HepG2 (cell line): ENCODE data around the gene AARS2. TPM values are rescaled to one million over a fixed set of nuclear protein-coding genes. Genes with fewer than 3 reads are reported as not detected.

Experiments used
- ATAC-seq: fragments of 200-7000 bp; cut with Tn5 transposase; 3 replicates; pipeline ENCODE4 v1.9.1; 2020; ENCODE audit warnings: mild to moderate bottlenecking, moderate library complexity
- BruUV-seq: library from RNA; stranded (reverse); fragments of 400-500 nt; replicated peaks from 2 replicates; lab custom pipeline; 2021; lab: Mats Ljungman, UMichigan
- CTCF ChIA-PET: fragments of 300-600 bp; formaldehyde crosslinking; extraction: SDS; loops from one replicate; lab custom pipeline; 2021; ENCODE audit warnings: low total read pairs, inconsistent platforms, low intra/inter-chr PET ratio; lab: Yijun Ruan, JAX
- POLR2A ChIA-PET: fragments of 350-600 bp; sonication (Branson Sonifier 250); formaldehyde crosslinking; loops from one replicate; lab custom pipeline; 2020; ENCODE audit warnings: antibody characterized with exemption, inconsistent platforms; lab: Yijun Ruan, JAX
- DNase-seq: peaks from one replicate; pipeline ENCODE4 v3.0.0-alpha.2; 2015; ENCODE audit warnings: low spot score
- FAIRE-seq: peaks from 3 replicates; lab custom pipeline; 2011; peaks lifted over from hg19 to GRCh38; lab: Jason Lieb, UNC
- H2AFZ ChIP-seq: one replicate; pipeline ENCODE4 v1.6.1; 2011; ENCODE audit warnings: low read length, inconsistent platforms
- H3K27ac ChIP-seq: fragments of 300-600 bp; 3 replicates; pipeline ENCODE4 v1.8.0; 2011; ENCODE audit warnings: mixed run types, mild to moderate bottlenecking, mixed read lengths, low read length, inconsistent platforms; ENCODE audit not compliant: insufficient read depth; ENCODE audit errors: extremely low read length
- H3K27me3 ChIP-seq, 2 experiments: fragments of 200-600 bp in 1 of 2; 2 replicates in 1 of 2; 3 replicates in 1 of 2; pipeline versions ENCODE4 v1.6.0 to v1.8.0; 2011; ENCODE audit warnings: low read length in 2 of 2, mild to moderate bottlenecking in 2 of 2, moderate library complexity in 2 of 2, inconsistent platforms in 1 of 2; ENCODE audit not compliant: insufficient read depth in 2 of 2, control insufficient read depth in 1 of 2
- H3K36me3 ChIP-seq, 2 experiments: fragments of 200-600 bp in 1 of 2; replicated peaks in 1 of 2; 2 replicates in 1 of 2; 3 replicates in 1 of 2; pipeline versions ENCODE4 v1.5.1 to v1.8.0; 2011; ENCODE audit warnings: low read length in 2 of 2, inconsistent platforms in 1 of 2; ENCODE audit not compliant: insufficient read depth in 2 of 2, control insufficient read depth in 1 of 2
- H3K4me1 ChIP-seq: 2 replicates; pipeline ENCODE4 v1.5.1; 2012; ENCODE audit warnings: low read length, inconsistent platforms; ENCODE audit not compliant: insufficient read depth
- H3K4me2 ChIP-seq: 2 replicates; pipeline ENCODE4 v1.6.0; 2011; ENCODE audit warnings: low read depth, low read length, inconsistent platforms
- H3K4me3 ChIP-seq, 3 experiments: fragments of 200-600 bp in 1 of 3; sonication (generic), shearing (Covaris generic) in 1 of 3; replicated peaks in 1 of 3; 2 replicates each; pipeline ENCODE4 v1.5.1; 2011 to 2016; ENCODE audit warnings: low read length in 3 of 3, inconsistent platforms in 2 of 3, low read depth in 2 of 3, mild to moderate bottlenecking in 2 of 3, control low read depth in 1 of 3, mixed read lengths in 1 of 3; ENCODE audit not compliant: insufficient read depth in 1 of 3
- H3K79me2 ChIP-seq: one replicate; pipeline ENCODE4 v1.6.1; 2011; ENCODE audit warnings: low read length, inconsistent platforms; ENCODE audit not compliant: insufficient read depth
- H3K9ac ChIP-seq: 2 replicates; pipeline ENCODE4 v1.6.0; 2011; ENCODE audit warnings: mild to moderate bottlenecking, low read depth, low read length, inconsistent platforms; ENCODE audit not compliant: insufficient read depth
- H3K9me3 ChIP-seq: 2 replicates; pipeline ENCODE4 v1.5.1; 2012; ENCODE audit warnings: mild to moderate bottlenecking, low read length
- H4K20me1 ChIP-seq: 2 replicates; pipeline ENCODE4 v1.6.0; 2011; ENCODE audit warnings: inconsistent platforms, mild to moderate bottlenecking, low read length, moderate library complexity; ENCODE audit not compliant: insufficient read depth
- ZBTB7A ChIP-seq: sonication (generic); formaldehyde crosslinking; IDR thresholded peaks from 2 replicates; pipeline ENCODE4 v1.8.0; 2022; ENCODE audit warnings: mild to moderate bottlenecking, missing genetic modification reagents
- ZNF275 ChIP-seq: sonication (generic); formaldehyde crosslinking; IDR thresholded peaks from 2 replicates; pipeline ENCODE4 v1.8.0; 2022; ENCODE audit warnings: missing genetic modification reagents, mild to moderate bottlenecking, inconsistent platforms, borderline replicate concordance
- ZNF280D ChIP-seq: sonication (generic); formaldehyde crosslinking; IDR thresholded peaks from 2 replicates; pipeline ENCODE4 v1.5.1; 2020; ENCODE audit warnings: mild to moderate bottlenecking, missing genetic modification reagents
- ZNF562 ChIP-seq: sonication (generic); formaldehyde crosslinking; IDR thresholded peaks from 2 replicates; pipeline ENCODE4 v1.8.0; 2022; ENCODE audit warnings: missing genetic modification reagents, borderline replicate concordance
- ZNF788 ChIP-seq: sonication (generic); formaldehyde crosslinking; IDR thresholded peaks from 2 replicates; pipeline ENCODE4 v1.5.0; 2020; ENCODE audit warnings: mild to moderate bottlenecking, missing genetic modification reagents, borderline replicate concordance
- WGBS: methylation state at CpG from one replicate; pipeline ENCODE4 v1.1.6; 2017; ENCODE audit warnings: low lambda C conversion rate; 5-methylcytosine and 5-hydroxymethylcytosine counted together
- in situ Hi-C: cut with HindIII; loops from 2 replicates; pipeline ENCODE4 v1.10.0; 2017; ENCODE audit warnings: low pct_unique_long_range_greater_than_20kb; ENCODE audit not compliant: extremely low pct_ligation_motif_present
- intact Hi-C: fragments of 100-400 bp; cut with micrococcal nuclease; formaldehyde crosslinking; loops from one replicate; pipeline ENCODE4 v1.10.0; 2022; ENCODE audit not compliant: unreplicated experiment
- polyA plus RNA-seq, 8 experiments: library from polyadenylated mRNA; depleted of rRNA in 3 of 8; stranded (reverse) in 7 of 8; unstranded in 1 of 8; fragments of >200 nt; fragmentation: Illumina TruSeq in 4 of 8; extraction: Trizol in 4 of 8; gene quantifications; 2 replicates each; pipeline versions ENCODE4 v1.2.1 to v1.2.3, GENCODE V29; 2011 to 2016; ENCODE audit warnings: low read depth in 4 of 8, missing spikeins in 1 of 8, mixed read lengths in 1 of 8; ENCODE audit not compliant: insufficient read depth in 1 of 8
- total RNA-seq, 5 experiments: library from RNA; depleted of rRNA; stranded (reverse); fragments of >200 nt; fragmentation: Illumina TruSeq; extraction: Trizol; gene quantifications; 2 replicates each; pipeline ENCODE4 v1.2.3, GENCODE V29; 2016; ENCODE audit warnings: low read depth in 1 of 5

AARS2 gene
- total and polyA plus RNA-seq, 2 of the 13 experiments (the other 11 are each of a cell fraction or from before 2014, with no cell fraction given): 7.5 to 24.1 TPM

- intact Hi-C loops: loop anchor here (1.0 kb wide), 1 partner anchor 36 kb away; no protein-coding TSS in a partner anchor
- Histone ChIP-seq H3K36me3 (peaks cover 50 to 66% of the 10 kb centered on the region in 2 experiments), H3K4me1 (no peaks in the 10 kb centered on the region), H3K4me2 (no peak overlapping the region), H3K9ac (no peak overlapping the region), H4K20me1 (no peaks in the 10 kb centered on the region), H2AFZ (no peak overlapping the region), H3K9me3 (no peaks in the 10 kb centered on the region), H3K27ac (no peak overlapping the region), H3K27me3 (no peaks in the 10 kb centered on the region), H3K79me2 (no peaks in the 10 kb centered on the region), H3K4me3 (no peak overlapping the region)
- ATAC-seq: no peak
- TF ChIP-seq ZBTB7A (no peak), ZNF788 (CRISPR knock-in tag) (no peak), ZNF562 (CRISPR knock-in tag) (no peak), ZNF275 (CRISPR knock-in tag) (no peak), ZNF280D (CRISPR knock-in tag) (no peak)
- no peak for FAIRE-seq
- DNase-seq: no peak
- CTCF ChIA-PET: interaction anchor here (3.9 kb wide), 1 partner anchor 36 kb away, joined by 37 read pairs; no protein-coding TSS in a partner anchor
- POLR2A ChIA-PET: interaction anchor here (1.5 kb wide), 1 partner anchor 47 kb away, joined by 5 read pairs; no protein-coding TSS in a partner anchor
- no TSS peak for BruUV-seq
- in situ Hi-C loops: no loop called here
- 97% methylated on average over 4 of the region's 6 CpGs for WGBS
Measured at GRCh38 chr6:44303842-44304241, 9.3 kb downstream of the AARS2 start.
